Measurements from ENCODE around the gene ACVR2B. TPM values are rescaled to one million over a fixed set of nuclear protein-coding genes. Genes with fewer than 3 reads are reported as not detected.

ACVR2B gene
- total RNA-seq, 4 donors from 2014 or later, result 3.8 to 15.1 (median 5.7) TPM

GRCh38 chr3:38490281-38491030, 36.8 kb downstream of the ACVR2B start:
- TF ChIP-seq, protein P1, sequence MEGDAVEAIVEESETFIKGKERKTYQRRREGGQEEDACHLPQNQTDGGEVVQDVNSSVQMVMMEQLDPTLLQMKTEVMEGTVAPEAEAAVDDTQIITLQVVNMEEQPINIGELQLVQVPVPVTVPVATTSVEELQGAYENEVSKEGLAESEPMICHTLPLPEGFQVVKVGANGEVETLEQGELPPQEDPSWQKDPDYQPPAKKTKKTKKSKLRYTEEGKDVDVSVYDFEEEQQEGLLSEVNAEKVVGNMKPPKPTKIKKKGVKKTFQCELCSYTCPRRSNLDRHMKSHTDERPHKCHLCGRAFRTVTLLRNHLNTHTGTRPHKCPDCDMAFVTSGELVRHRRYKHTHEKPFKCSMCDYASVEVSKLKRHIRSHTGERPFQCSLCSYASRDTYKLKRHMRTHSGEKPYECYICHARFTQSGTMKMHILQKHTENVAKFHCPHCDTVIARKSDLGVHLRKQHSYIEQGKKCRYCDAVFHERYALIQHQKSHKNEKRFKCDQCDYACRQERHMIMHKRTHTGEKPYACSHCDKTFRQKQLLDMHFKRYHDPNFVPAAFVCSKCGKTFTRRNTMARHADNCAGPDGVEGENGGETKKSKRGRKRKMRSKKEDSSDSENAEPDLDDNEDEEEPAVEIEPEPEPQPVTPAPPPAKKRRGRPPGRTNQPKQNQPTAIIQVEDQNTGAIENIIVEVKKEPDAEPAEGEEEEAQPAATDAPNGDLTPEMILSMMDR (IDR thresholded peaks at IDR 0.05; ENCODE audit: low read depth), result no peak

DNA sequence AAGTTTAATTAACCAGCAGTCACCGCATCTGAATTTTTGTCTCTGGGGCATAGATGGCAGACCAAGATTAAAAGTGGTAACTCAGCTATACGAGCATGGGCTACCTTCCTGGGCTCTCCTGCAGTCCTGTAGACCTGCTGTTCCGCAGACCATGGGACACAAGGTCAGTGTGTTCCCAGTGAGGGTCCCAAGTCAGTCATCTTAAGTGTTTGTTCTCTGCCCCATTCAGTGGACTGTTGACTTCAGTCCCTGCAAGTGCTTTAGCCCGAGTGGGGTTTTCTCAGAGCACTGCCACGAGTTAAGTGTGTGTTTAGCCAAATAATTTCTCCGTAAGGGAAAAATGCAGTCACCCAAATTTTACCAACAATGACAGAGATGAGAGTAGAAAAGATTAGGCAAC, 37.5 kb downstream of the ACVR2B start:
- TF ChIP-seq, protein P1 (IDR thresholded peaks at IDR 0.05; ENCODE audit: low read depth), result no peak

DNA sequence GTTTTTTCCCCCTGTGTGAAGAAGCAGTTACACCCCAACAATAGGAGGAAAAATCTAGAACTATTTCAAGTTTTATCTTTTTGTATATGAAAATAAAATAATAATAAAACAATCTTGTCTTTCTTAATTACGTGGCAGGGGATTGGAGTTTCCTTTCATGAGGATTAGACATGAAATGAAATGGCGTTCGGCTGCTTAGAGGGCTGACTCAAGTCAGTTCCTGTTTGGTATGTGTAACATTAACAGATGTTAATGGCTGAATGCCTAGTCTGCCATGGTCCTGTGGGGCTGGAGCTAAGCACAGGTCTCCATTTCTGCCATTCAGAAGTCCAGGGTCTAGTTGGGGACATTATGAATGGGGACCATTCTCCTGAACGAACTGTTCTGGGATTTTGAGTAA, 39.3 kb downstream of the ACVR2B start:
- TF ChIP-seq, protein P1 (IDR thresholded peaks at IDR 0.05; ENCODE audit: low read depth), result no peak

GRCh38 chr3:38496131-38496910, 42.6 kb downstream of the ACVR2B start, which contains the start of gene EXOG:
Gene EXOG (plus strand): TSS chr3:38496340. CDS start chr3:38496368, 28 bp downstream.
- TF ChIP-seq, protein P1 (IDR thresholded peaks at IDR 0.05; ENCODE audit: low read depth), result no peak

GRCh38 chr3:38497031-38497430, 43.3 kb downstream of the ACVR2B start:
- TF ChIP-seq, protein P1 (IDR thresholded peaks at IDR 0.05; ENCODE audit: low read depth), result no peak

GRCh38 chr3:38500688-38501417, 47.2 kb downstream of the ACVR2B start:
- TF ChIP-seq, protein P1 (IDR thresholded peaks at IDR 0.05; ENCODE audit: low read depth), result no peak

- TF ChIP-seq, protein P1 (IDR thresholded peaks at IDR 0.05; ENCODE audit: low read depth), result no peak
These were observed 53.4 kb downstream of the ACVR2B start for GRCh38 chr3:38507120-38507519.

All from subcutaneous adipose tissue (tissue), 4 donors.